Measurements from ENCODE around the gene DNAH17. TPM values are rescaled to one million over a fixed set of nuclear protein-coding genes. Genes with fewer than 3 reads are reported as not detected.

The DNAH17 gene
- total RNA-seq, 1 donor from 2014 or later = 0.54 TPM

DNA sequence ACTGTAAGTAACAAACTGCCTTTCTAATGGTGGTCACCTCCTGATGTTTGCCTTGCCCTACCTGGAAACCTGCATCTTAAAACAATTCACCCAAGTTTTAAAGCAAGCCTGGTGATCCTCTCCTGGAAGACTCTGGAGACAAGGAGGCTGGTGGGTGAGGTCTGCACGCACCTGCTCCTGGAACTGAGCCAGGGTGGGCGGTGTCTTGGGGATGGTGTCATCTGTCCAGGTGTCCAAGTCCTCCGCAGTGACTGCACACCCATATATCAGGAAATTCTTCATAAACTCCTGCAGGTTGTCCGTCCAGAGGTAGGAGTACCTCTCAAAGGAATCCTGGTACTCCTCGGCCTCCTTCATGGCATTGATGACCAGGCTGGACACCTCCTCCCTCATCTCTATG lies 44.9 kb downstream of the DNAH17 start:
- TF ChIP-seq, protein P1, sequence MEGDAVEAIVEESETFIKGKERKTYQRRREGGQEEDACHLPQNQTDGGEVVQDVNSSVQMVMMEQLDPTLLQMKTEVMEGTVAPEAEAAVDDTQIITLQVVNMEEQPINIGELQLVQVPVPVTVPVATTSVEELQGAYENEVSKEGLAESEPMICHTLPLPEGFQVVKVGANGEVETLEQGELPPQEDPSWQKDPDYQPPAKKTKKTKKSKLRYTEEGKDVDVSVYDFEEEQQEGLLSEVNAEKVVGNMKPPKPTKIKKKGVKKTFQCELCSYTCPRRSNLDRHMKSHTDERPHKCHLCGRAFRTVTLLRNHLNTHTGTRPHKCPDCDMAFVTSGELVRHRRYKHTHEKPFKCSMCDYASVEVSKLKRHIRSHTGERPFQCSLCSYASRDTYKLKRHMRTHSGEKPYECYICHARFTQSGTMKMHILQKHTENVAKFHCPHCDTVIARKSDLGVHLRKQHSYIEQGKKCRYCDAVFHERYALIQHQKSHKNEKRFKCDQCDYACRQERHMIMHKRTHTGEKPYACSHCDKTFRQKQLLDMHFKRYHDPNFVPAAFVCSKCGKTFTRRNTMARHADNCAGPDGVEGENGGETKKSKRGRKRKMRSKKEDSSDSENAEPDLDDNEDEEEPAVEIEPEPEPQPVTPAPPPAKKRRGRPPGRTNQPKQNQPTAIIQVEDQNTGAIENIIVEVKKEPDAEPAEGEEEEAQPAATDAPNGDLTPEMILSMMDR (IDR thresholded peaks at IDR 0.05) = no peak
- DNase-seq (ENCODE audit: extremely low spot score, unreplicated experiment) = no peak
- Mint-ChIP-seq H3K4me1 (ENCODE audit: unreplicated experiment) (peaks cover 23% of the 10 kb centered on the region), H3K27me3 (ENCODE audit: unreplicated experiment) (no peaks in the 10 kb centered on the region), H3K27ac (ENCODE audit: unreplicated experiment) (no peak overlapping the region), H3K36me3 (ENCODE audit: unreplicated experiment) (no peaks in the 10 kb centered on the region), H3K4me3 (ENCODE audit: unreplicated experiment) (no peak overlapping the region), H3K9me3 (ENCODE audit: unreplicated experiment) (no peaks in the 10 kb centered on the region)

DNA sequence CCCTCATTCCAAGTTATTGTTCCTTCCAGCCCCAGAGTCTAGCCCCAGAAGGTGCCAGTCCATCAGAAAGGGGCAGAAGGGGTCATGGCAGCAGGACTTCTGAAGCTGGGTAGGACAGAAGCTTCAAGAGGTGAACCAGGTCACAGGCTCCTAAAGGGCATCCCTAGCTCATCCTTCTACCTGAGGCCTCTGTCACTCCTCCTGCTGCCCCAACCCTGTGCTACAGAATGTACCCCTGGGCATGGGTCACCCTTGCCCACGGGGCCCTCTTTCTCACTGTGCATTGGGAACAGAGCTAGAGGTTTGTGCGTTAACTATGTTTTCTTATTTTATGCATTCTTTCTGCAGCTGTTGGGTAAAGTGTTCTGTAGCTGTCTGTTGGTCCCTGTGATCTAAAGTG lies 46.5 kb downstream of the DNAH17 start:
- Mint-ChIP-seq H3K4me1 (ENCODE audit: unreplicated experiment) (peaks cover 19% of the 10 kb centered on the region), H3K27ac (ENCODE audit: unreplicated experiment) (no peak overlapping the region)
- TF ChIP-seq, protein P1 (IDR thresholded peaks at IDR 0.05) = no peak

DNA sequence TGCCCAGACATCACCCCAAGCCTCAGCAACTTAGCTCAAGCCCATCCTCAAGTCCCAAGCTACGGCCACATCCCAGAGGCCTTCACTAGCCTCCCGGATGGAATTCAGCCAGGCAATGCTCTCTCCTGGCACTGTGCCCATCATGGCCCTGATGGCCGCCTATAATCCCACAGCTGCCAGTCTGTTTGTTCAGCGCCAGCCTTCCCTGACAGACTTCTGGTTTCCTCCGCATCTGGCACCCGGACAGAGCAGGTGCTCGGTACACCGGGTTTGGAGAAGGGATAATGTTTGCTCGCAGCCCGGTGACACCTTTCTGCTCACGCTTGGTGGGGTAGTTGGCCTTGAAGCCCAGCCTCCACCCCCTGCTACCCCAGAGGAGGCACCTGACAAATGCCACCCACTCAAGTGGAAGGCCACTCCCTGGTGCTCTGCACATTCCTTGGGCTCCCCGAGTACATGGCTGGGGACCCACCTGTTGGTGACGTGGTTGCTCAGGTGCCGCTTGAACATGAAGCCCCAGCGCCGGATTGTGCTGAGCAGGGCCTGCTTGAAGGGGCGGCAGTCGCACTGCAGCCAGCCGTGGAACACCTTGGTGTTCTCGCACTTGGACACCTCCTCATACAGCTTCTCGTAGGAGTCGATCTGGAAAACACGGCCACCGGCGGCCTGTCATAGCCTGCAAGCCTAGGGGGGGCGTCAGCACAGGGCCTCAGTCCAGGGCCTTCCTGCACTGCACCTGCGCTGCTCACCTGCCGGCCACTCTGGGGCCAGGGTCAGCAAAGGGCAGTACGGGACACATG lies 47.1 kb downstream of the DNAH17 start:
- H3K36me3 Mint-ChIP-seq (ENCODE audit: unreplicated experiment) = no peaks in the 10 kb centered on the region
- H3K27me3 Mint-ChIP-seq (ENCODE audit: unreplicated experiment) = no peaks in the 10 kb centered on the region
- TF ChIP-seq, protein P1 (IDR thresholded peaks at IDR 0.05) = no peak
- H3K9me3 Mint-ChIP-seq (ENCODE audit: unreplicated experiment) = no peaks in the 10 kb centered on the region
- H3K27ac Mint-ChIP-seq (ENCODE audit: unreplicated experiment) = no peak overlapping the region
- peaks cover 13% of the 10 kb centered on the region for H3K4me1 Mint-ChIP-seq (ENCODE audit: unreplicated experiment)
- DNase-seq (ENCODE audit: extremely low spot score, unreplicated experiment) = no peak
- H3K4me3 Mint-ChIP-seq (ENCODE audit: unreplicated experiment) = no peak overlapping the region

More for the DNA sequence above, 46.5 kb downstream of the DNAH17 start:
- Mint-ChIP-seq H3K9me3 (ENCODE audit: unreplicated experiment) (no peaks in the 10 kb centered on the region), H3K27me3 (ENCODE audit: unreplicated experiment) (no peaks in the 10 kb centered on the region), H3K36me3 (ENCODE audit: unreplicated experiment) (no peaks in the 10 kb centered on the region), H3K4me3 (ENCODE audit: unreplicated experiment) (no peak overlapping the region)
- no peak for DNase-seq (ENCODE audit: extremely low spot score, unreplicated experiment)

DNA sequence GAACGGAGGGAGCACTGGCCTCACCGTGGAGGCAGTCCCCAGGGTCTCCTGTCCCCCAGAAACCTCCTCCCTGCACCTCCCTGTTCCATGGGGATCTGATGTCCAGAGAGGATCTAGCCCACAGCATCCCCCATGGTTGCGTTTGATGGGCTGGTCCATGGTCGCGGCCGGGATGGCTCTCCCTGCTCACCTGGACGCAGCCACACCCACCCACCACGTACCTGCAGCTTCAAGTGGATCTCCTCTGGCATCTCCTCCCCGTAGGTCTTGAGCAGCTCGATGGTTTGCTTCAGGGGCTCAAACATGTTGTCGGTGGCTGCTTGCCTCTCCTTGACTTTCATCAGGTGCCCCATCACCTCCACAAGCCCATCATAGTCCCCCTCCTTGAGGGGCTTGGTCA lies 47.9 kb downstream of the DNAH17 start:
- TF ChIP-seq, protein P1 (IDR thresholded peaks at IDR 0.05) = no peak
- no peaks in the 10 kb centered on the region for H3K9me3 Mint-ChIP-seq (ENCODE audit: unreplicated experiment)

DNA sequence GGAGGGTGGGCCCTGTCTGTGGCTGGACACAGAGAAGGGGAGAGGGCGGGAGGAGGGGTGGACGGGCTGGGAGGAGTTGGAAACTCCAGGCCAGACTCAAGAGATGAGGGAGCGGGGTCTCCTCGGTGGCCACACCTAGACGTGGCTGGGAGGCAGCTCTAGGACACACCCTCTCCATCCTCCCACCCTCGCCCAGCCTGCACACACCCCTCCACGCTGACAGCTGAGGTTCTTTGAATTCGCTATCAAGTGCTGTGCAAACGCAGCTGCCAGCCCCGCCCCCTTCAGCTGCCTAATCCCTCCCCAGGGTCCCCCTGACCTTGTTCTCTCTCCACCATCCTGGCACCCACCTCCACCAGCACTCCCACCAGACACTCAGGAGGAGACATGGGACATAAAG lies 48.7 kb downstream of the DNAH17 start:
- TF ChIP-seq, protein P1 (IDR thresholded peaks at IDR 0.05) = no peak
- H3K4me1 Mint-ChIP-seq (ENCODE audit: unreplicated experiment) = peaks cover 2% of the 10 kb centered on the region
- H3K4me3 Mint-ChIP-seq (ENCODE audit: unreplicated experiment) = no peak overlapping the region
- no peaks in the 10 kb centered on the region for H3K9me3 Mint-ChIP-seq (ENCODE audit: unreplicated experiment)
- no peak for DNase-seq (ENCODE audit: extremely low spot score, unreplicated experiment)
- no peak overlapping the region for H3K27ac Mint-ChIP-seq (ENCODE audit: unreplicated experiment)
- H3K36me3 Mint-ChIP-seq (ENCODE audit: unreplicated experiment) = no peaks in the 10 kb centered on the region
- no peaks in the 10 kb centered on the region for H3K27me3 Mint-ChIP-seq (ENCODE audit: unreplicated experiment)

More for the DNA sequence above, 47.9 kb downstream of the DNAH17 start:
- Mint-ChIP-seq H3K27ac (ENCODE audit: unreplicated experiment) (no peak overlapping the region), H3K36me3 (ENCODE audit: unreplicated experiment) (no peaks in the 10 kb centered on the region), H3K27me3 (ENCODE audit: unreplicated experiment) (no peaks in the 10 kb centered on the region), H3K4me3 (ENCODE audit: unreplicated experiment) (no peak overlapping the region), H3K4me1 (ENCODE audit: unreplicated experiment) (peaks cover 6% of the 10 kb centered on the region)
- no peak for DNase-seq (ENCODE audit: extremely low spot score, unreplicated experiment)

Measured in osteocyte (in vitro differentiated cells).